Osteocyte (in vitro differentiated cells): ENCODE measurements around the gene IPO11. TPM values are rescaled to one million over a fixed set of nuclear protein-coding genes. Genes with fewer than 3 reads are reported as not detected.

Experiments
- DNase-seq: peaks from one replicate; pipeline ENCODE4 v3.0.0; 2021; ENCODE audit warnings: mixed read lengths; ENCODE audit not compliant: unreplicated experiment; ENCODE audit errors: extremely low spot score
- H3K27ac Mint-ChIP-seq: one replicate; pipeline ENCODE4 v1.8.0; 2021; ENCODE audit warnings: mild to moderate bottlenecking, mixed read lengths; ENCODE audit not compliant: unreplicated experiment
- H3K27me3 Mint-ChIP-seq: one replicate; pipeline ENCODE4 v1.8.0; 2021; ENCODE audit warnings: mixed read lengths; ENCODE audit not compliant: unreplicated experiment
- H3K36me3 Mint-ChIP-seq: one replicate; pipeline ENCODE4 v1.8.0; 2021; ENCODE audit warnings: mixed read lengths; ENCODE audit not compliant: unreplicated experiment
- H3K4me1 Mint-ChIP-seq: one replicate; pipeline ENCODE4 v1.8.0; 2021; ENCODE audit warnings: mixed read lengths; ENCODE audit not compliant: unreplicated experiment
- H3K4me3 Mint-ChIP-seq: one replicate; pipeline ENCODE4 v1.8.0; 2021; ENCODE audit warnings: mild to moderate bottlenecking, moderate library complexity, mixed read lengths; ENCODE audit not compliant: unreplicated experiment
- H3K9me3 Mint-ChIP-seq: one replicate; pipeline ENCODE4 v1.8.0; 2021; ENCODE audit warnings: mixed read lengths; ENCODE audit not compliant: unreplicated experiment
- CTCF ChIP-seq: fragments of 200-600 bp; sonication (generic); IDR thresholded peaks from 2 replicates; pipeline ENCODE4 v1.5.0; 2021; ENCODE audit warnings: antibody characterized with exemption, mild to moderate bottlenecking, moderate library complexity
- total RNA-seq: library from RNA; stranded (reverse); gene quantifications from 2 replicates; pipeline ENCODE4 v1.2.1, GENCODE V29; 2021

The IPO11 gene
- total RNA-seq, 1 donor from 2014 or later: 30.6 TPM

DNA sequence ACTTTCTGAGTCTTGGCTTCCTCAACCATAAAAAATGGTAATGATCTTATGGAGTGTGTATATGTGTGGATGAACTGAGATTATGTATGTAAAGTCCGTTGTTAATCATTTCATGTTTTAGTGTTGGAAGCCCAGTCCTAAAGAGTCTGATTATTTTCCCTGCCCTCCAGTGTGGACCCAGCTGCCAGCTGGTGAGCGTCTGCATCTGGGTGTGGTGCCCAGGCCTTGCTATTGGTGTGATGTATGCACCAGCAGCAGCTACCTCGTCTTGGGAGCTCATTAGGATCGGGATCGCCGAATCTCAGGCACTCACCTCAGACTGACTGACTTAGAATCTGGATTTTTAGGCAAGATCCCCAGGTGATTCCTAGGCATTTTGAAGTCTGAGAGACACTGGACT is 229.9 kb downstream of the IPO11 start:
- H3K9me3 Mint-ChIP-seq: no peaks in the 10 kb centered on the region
- DNase-seq: no peak
- H3K27ac Mint-ChIP-seq: no peak overlapping the region
- H3K4me3 Mint-ChIP-seq: no peak overlapping the region
- no peaks in the 10 kb centered on the region for H3K27me3 Mint-ChIP-seq
- no peaks in the 10 kb centered on the region for H3K4me1 Mint-ChIP-seq
- no peak for TF ChIP-seq CTCF
- H3K36me3 Mint-ChIP-seq: peaks cover 2% of the 10 kb centered on the region

GRCh38 chr5:62643556-62644451 is 231.2 kb downstream of the IPO11 start:
- no peak for DNase-seq
- TF ChIP-seq CTCF: no peak

DNA sequence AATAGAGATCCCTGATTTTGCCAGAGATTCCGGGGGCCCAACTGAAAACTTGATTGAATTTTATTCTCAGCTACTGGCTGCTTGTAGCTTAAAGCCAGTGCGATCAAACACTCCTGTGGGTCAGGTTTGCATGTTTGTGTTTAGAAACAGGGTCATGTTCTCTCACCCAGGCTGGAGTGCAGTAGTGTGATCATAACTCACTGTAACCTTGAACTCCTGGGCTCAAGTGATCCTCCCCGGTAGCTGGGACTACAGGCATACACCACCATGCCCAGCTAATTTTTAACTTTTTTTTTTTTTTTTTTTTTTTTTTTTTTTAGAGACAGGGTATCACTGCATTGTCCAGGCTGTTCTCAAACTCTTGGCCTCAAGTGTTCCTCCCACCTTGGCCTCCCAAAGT is 232.7 kb downstream of the IPO11 start:
- no peaks in the 10 kb centered on the region for H3K4me1 Mint-ChIP-seq
- H3K36me3 Mint-ChIP-seq: peaks cover 2% of the 10 kb centered on the region
- H3K4me3 Mint-ChIP-seq: no peak overlapping the region
- H3K27me3 Mint-ChIP-seq: no peaks in the 10 kb centered on the region
- H3K27ac Mint-ChIP-seq: no peak overlapping the region
- no peaks in the 10 kb centered on the region for H3K9me3 Mint-ChIP-seq
- DNase-seq: no peak
- no peak for TF ChIP-seq CTCF

More at GRCh38 chr5:62643556-62644451, 231.2 kb downstream of the IPO11 start:
- Mint-ChIP-seq H3K27ac (no peak overlapping the region), H3K36me3 (peaks cover 2% of the 10 kb centered on the region), H3K4me3 (no peak overlapping the region), H3K27me3 (no peaks in the 10 kb centered on the region), H3K4me1 (no peaks in the 10 kb centered on the region), H3K9me3 (no peaks in the 10 kb centered on the region)

DNA sequence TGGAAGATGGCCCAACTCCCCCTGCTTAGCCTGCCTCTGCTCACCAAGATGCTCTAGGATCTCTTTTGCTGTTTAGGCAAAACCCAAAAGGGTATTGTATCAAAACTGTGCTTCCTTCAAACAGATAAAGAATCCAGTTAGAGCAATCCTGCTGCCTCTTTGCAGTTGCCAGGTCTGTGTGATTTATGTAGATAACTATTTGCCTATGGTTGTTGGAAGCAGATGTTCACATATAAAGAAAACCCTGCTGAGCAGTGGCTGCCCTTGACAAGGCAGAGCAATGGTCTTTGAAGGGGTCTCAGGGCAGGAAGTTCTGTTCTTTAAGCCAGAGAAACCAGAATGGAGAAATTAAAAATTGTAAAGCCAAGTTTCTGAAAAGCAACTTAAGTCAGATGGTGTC is 234.7 kb downstream of the IPO11 start:
- peaks cover 2% of the 10 kb centered on the region for H3K36me3 Mint-ChIP-seq
- H3K27ac Mint-ChIP-seq: no peak overlapping the region
- no peak for DNase-seq
- H3K4me1 Mint-ChIP-seq: no peaks in the 10 kb centered on the region
- no peaks in the 10 kb centered on the region for H3K9me3 Mint-ChIP-seq
- H3K27me3 Mint-ChIP-seq: no peaks in the 10 kb centered on the region
- TF ChIP-seq CTCF: no peak
- no peak overlapping the region for H3K4me3 Mint-ChIP-seq

DNA sequence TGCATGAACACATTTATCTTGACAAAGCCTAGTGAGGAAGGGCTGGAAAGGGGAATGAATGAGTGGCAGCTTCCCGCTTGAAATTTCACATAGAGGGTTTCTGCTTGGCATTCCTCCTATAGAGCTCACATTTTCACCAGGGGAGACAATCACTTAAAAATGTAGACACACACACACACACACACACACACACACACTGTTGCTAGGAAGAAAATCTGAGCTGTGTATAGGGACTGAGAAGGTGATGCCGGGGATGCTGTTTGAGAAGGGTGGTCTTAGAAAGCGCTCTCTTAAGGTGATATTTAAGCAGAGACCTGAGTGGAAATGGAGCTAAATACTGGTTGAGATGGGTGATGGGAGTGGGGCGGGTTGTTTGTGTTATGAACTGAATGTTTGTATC is 236.5 kb downstream of the IPO11 start:
- no peaks in the 10 kb centered on the region for H3K27me3 Mint-ChIP-seq
- H3K36me3 Mint-ChIP-seq: peaks cover 2% of the 10 kb centered on the region
- no peak for DNase-seq
- no peak overlapping the region for H3K4me3 Mint-ChIP-seq
- H3K4me1 Mint-ChIP-seq: peaks cover 3% of the 10 kb centered on the region
- no peak overlapping the region for H3K27ac Mint-ChIP-seq
- TF ChIP-seq CTCF: no peak
- H3K9me3 Mint-ChIP-seq: peaks cover 6% of the 10 kb centered on the region
